Erythroblast (primary cell): ENCODE data around the gene SLC43A2.

Experiments
- GATA1 ChIP-seq: IDR thresholded peaks from 2 replicates; pipeline ENCODE4 v1.6.1; 2011; ENCODE audit warnings: low read depth, mild to moderate bottlenecking, control low read depth, low read length, moderate library complexity
- POLR2A ChIP-seq: IDR thresholded peaks from 2 replicates; pipeline ENCODE4 v1.6.1; 2011; ENCODE audit warnings: mild to moderate bottlenecking, low read length

- TF ChIP-seq POLR2A (no peak), GATA1 (no peak)
Measured at GRCh38 chr17:1555651-1556471, 72.8 kb downstream of the SLC43A2 start.
